GM18498 (cell line): ENCODE data around the gene THSD8.
"Not testable (repeated sequence)": the region's sequence is repeated elsewhere in the genome, so short reads cannot be mapped to it uniquely, and the experiment has no call there.

Source experiments
- ATAC-seq: cut with Tn5 transposase; IDR thresholded peaks from one replicate; pipeline ENCODE4 v1.9.1; 2021; ENCODE audit warnings: mild to moderate bottlenecking, moderate library complexity; ENCODE audit not compliant: unreplicated experiment

Gene THSD8

DNA sequence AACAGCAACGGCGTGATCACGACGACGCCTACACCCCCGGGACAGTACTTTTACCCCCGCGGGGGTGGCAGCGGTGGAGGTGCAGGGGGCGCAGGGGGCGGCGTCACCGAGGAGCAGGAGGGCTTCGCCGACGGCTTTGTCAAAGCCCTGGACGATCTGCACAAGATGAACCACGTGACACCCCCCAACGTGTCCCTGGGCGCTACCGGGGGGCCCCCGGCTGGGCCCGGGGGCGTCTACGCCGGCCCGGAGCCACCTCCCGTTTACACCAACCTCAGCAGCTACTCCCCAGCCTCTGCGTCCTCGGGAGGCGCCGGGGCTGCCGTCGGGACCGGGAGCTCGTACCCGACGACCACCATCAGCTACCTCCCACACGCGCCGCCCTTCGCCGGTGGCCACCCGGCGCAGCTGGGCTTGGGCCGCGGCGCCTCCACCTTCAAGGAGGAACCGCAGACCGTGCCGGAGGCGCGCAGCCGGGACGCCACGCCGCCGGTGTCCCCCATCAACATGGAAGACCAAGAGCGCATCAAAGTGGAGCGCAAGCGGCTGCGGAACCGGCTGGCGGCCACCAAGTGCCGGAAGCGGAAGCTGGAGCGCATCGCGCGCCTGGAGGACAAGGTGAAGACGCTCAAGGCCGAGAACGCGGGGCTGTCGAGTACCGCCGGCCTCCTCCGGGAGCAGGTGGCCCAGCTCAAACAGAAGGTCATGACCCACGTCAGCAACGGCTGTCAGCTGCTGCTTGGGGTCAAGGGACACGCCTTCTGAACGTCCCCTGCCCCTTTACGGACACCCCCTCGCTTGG, 9.6 kb upstream of the THSD8 start:
- ATAC-seq: no peak

DNA sequence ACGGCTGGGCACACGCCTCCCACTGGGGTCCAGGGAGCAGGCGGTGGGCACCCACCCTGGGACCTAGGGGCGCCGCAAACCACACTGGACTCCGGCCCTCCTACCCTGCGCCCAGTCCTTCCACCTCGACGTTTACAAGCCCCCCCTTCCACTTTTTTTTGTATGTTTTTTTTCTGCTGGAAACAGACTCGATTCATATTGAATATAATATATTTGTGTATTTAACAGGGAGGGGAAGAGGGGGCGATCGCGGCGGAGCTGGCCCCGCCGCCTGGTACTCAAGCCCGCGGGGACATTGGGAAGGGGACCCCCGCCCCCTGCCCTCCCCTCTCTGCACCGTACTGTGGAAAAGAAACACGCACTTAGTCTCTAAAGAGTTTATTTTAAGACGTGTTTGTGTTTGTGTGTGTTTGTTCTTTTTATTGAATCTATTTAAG, 9.0 kb upstream of the THSD8 start:
- ATAC-seq: no peak

- ATAC-seq: peak; percentile 34
These were observed 8.3 kb upstream of the THSD8 start for GRCh38 chr19:12793290-12794195.

DNA sequence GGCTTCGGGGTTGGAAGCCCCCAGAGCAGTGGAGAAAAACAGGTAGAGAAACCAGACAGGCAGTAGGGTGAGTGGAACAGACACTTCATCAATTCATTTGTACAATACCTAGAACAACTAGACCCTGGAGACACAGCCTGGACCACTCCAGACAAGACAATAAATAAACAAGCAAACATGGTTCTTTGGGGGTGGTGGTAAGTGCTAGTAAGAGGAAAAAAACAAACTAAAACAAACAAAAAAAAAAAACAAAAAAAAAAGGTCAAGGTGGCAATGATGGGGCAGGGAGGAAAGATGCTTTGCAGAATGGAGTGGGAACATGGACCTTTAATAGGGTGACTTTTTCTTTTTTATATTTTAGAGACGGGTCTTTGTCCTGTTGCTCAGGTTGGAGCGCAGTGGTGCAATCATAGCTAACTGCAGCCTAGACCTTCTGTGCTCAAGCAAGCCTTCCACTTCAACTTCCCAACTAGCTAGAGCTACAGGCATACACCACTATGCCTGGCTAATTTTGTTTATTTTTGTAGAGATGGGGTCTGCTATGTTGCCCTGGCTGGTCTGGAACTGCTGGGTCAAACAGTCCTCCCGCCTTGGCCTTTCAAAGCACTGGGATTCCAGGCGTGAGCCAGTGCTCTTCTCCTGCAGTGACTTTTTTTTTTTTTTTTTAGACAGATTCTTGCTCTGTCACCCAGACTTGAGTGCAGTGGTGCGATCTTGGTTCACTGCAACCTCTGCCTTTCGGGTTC, 7.5 kb upstream of the THSD8 start:
- ATAC-seq: no peak

DNA sequence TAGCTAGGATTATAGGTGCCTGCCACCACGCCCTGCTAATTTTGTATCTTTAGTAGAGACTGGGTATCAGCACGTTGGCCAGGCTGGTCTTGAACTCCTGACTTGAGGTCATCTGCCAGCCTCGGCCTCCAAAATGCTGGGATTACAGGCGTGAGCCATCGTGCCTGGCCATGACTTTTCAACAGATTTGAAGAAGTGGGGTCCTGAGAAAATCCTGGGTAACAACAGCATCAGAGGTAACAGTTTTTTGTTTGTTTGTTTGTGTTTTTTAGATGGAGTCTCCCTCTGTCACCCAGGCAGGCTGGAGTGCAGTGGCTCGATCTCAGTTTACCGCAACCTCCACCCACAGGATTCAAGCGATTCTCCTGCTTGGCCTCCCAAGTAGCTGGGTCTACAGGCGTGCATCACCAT, 6.9 kb upstream of the THSD8 start:
- no peak for ATAC-seq

DNA sequence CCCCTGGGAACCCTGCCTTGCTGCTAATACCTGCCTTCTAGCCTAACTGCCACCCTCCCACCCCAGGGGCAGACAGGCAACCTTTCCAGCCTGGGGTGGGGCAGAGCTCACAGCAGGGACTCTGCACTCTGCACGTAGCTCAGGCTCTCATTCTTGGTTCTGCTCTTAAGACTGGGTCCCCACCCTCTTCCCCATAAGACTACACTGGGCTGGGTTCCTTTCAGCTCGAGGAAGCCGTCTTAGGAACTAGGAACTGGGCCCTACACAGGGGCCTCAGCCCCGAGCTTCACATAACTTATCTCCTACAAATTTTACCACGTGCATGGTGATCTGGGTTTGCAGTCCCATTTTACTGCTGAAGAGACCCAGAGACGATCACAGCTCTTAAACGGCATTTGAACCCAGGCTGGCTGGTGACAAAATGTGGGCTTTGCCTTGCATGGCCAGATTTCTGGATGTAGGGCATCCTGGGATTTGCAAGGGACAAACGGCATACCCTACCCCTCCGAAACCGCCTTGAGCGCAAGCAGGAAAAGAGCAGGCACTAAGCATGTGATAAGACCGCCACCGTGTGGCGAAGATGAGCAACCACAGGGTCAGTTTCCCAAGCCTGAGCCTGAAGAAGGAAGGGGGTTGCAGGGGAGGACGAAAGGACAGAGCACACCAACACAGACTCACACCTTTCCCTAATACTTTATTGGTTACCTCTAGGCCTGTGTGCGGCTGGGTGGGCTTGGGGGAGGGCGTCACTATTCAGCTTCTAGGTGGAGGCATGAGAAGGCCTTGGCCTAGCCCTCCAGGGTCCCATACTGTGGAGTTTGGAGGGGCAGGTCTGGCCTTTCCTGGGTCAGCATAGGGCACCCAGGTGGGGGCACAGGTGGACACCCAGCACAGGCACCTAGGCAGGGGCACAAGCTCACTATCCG, 5.5 kb upstream of the THSD8 start:
- no peak for ATAC-seq

GRCh38 chr19:12797141-12797587, 4.7 kb upstream of the THSD8 start:
- ATAC-seq: no peak

DNA sequence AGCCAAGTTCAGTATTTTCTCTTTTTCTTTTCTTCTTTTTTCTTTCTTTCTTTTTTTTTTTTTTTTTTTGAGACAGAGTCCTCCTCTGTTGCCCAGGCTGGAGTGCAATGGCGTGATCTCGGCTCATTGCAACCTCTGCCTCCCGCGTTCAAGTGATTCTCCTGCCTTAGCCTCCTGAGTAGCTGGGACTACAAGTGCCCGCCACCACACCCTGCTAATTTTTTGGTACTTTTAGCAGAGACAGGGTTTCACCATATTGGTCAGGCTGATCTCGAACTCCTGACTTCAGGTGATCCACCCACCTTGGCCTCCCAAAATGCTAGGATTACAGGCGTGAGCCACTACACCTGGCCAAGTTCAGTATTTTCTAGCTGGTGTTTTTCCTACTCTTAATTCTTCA, 4.3 kb upstream of the THSD8 start:
- not testable (repeated sequence) for ATAC-seq

DNA sequence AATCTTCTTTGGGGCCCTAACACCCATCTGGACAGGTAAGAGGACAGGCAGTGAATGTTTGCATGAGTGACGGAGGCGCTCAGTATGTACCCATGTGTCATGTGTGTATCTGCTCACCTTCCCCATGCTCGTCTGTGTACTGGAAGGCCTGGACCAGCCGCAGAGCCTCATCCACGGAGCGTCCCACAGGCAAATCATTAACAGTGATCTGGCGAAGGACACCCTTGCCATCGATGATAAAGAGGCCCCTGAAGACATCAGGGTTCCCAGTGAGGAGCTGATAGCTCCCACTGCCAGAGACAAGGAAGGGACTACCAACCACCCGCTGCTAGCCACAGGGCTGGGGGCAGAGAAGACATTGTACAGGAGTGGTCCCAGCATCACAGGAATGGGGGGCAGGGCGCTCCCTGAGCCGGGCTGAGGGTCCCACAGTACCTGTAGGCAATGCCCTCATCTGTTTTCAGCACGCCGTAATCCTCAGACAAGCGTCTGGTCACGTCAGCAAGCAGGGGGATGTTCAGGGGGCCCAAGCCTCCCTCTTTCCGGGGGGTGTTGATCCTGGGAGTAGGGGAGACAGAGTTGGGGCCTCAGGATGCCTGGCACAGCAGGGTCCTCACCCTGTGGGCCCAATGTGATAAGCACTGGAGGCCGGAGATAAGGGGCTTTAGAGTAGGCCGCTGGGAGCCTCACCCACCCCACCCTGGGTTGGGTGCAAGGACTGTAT, 2.0 kb upstream of the THSD8 start:
- ATAC-seq: no peak

GRCh38 chr19:12800466-12800770, 1.5 kb upstream of the THSD8 start:
- ATAC-seq: no peak

GRCh38 chr19:12800923-12801465, 875 bp upstream of the THSD8 start:
- ATAC-seq: no peak

DNA sequence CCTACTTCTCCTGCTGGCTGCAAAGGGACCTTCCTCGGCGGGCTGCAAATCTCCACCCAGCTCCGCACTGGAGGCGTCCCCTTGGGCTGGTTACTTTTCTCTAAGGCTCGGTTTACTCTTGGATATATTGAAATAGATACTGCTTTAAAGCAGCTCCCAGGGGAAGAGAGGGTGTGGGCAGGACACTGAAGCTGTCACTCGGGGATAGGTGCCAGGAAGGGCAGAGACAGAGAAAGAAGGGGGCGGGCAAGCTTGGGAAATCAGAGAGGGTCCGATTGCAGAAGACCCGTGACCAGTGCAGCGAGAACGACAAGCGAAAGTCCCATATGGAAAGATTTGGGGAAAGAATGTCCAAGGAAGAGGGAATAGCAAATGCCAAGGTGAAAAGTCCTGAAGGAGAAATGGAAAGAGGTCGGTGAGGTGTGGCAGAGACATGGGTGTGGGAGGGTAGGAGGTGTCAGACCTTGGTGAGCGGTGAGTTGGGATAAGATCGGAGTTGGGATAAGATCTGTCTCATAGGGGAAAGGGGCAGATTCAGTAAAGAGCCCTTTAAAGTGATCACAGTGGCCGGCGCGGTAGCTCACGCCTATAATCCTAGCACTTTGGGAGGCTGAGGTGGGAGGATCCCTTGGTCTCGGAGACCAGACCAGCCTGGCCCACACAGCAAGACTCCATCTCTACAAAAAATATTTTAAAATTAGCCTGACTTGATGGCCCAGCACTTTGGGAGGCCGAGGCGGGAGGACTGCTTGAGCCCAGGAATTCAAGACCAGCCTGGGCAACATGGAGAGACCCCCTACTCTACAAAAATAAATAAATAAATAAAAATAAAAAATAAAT, 618 bp downstream of the THSD8 start:
- no peak for ATAC-seq

- no peak for ATAC-seq
These were observed 2.2 kb downstream of the THSD8 start for GRCh38 chr19:12804051-12804450.

GRCh38 chr19:12806242-12807081, 4.6 kb downstream of the THSD8 start, which contains the start of gene RNASEH2A:
TSS of gene RNASEH2A (plus strand) at chr19:12806584. CDS start at chr19:12806674, 90 bp downstream.
- ATAC-seq: peak; percentile 87

DNA sequence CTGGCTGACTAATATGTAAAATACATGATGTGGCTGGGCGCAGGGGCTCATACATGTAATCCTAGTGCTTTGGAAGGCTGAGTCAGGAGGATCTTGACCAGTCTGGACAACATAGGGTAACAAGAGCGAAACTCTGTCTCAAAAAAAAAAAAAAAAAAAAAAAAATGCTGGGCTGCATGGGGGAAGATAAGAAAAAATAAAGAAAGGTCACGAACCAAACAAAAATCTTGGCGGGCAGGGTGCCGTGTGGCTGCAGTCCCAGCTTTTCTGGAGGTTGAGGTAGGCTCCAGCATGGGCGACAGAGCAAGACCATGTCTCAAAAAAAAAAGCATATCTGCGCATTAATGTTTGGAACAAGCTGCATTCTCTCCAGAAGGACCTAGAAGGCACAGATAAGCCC, 13.2 kb downstream of the THSD8 start:
- no peak for ATAC-seq

DNA sequence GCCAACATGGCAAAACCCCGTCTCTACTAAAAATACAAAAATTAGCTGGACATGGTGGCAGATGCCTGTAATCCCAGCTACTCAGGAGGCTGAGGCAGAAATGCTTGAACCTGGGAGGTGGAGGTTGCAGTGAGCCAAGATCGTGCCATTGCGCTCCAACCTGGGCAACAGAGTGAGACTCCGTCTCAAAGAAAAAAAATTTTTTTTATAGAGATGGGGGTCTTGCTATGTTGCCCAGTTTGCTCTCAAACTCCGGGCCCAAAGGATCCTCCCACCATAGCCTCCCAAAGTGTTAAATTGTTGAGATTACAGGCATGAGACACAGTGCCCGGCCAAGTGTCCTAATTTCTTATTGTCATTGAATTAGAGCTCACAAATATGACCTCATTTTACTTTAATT, 15.3 kb downstream of the THSD8 start:
- ATAC-seq: not testable (repeated sequence)

DNA sequence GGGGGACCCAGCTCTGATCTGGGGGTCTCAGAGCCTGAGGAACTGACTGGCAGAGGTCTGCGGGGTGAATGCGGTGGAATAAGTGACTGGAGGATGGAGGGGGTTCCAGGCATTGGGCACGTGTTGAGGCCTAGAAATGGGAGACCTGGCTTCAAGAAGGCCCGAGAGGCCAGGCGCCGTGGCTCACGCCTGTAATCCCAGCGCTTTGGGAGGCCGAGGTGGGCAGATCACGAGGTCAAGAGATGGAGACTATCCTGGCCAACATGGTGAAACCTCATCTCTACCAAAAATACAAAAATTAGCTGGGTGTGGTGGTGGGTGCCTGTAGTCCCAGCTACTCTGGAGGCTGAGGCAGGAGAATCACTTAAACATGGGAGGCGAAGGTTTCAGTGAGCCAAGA, 15.9 kb downstream of the THSD8 start:
- ATAC-seq: not testable (repeated sequence)
